Sigmoid colon (tissue), 7 donors: ENCODE data around the gene FZD2. TPM values are rescaled to one million over a fixed set of nuclear protein-coding genes. Genes with fewer than 3 reads are reported as not detected.
"Not testable (repeated sequence)": the region's sequence is repeated elsewhere in the genome, so short reads cannot be mapped to it uniquely, and the experiment has no call there.

ENCODE experiments used
- DNase-seq: peaks from one replicate; pipeline ENCODE4 v3.0.0-alpha.2; 2019
- H3K27ac ChIP-seq, 4 donors: fragments of 200-600 bp; sonication (generic); one replicate each; pipeline ENCODE4 v1.5.1; 2016 to 2019; ENCODE audit warnings: mild to moderate bottlenecking in 1 of 4
- H3K27me3 ChIP-seq, 3 donors: fragments of 200-600 bp; sonication (generic); one replicate each; pipeline ENCODE4 v1.5.1; 2019; ENCODE audit warnings: mild to moderate bottlenecking in 1 of 3
- H3K36me3 ChIP-seq, 4 donors: fragments of 200-600 bp; sonication (generic); one replicate each; pipeline ENCODE4 v1.5.1; 2016 to 2019
- H3K4me1 ChIP-seq, 4 donors: fragments of 200-600 bp; sonication (generic); one replicate each; pipeline ENCODE4 v1.5.1; 2017 to 2019
- H3K4me3 ChIP-seq, 4 donors: fragments of 200-600 bp; sonication (generic); one replicate each; pipeline ENCODE4 v1.5.1; 2017 to 2019; ENCODE audit warnings: mild to moderate bottlenecking in 2 of 4, moderate library complexity in 1 of 4
- H3K9me3 ChIP-seq, 4 donors: fragments of 200-600 bp in 3 of 4; sonication (generic) in 3 of 4; one replicate each; pipeline versions ENCODE4 v1.5.1 to v1.6.1; 2013 to 2019
- EP300 ChIP-seq, 4 donors: sonication (generic); formaldehyde crosslinking; IDR thresholded peaks; one replicate each; pipeline ENCODE4 v1.6.1; 2017; ENCODE audit warnings: antibody characterized with exemption in 4 of 4
- POLR2A ChIP-seq, 2 donors: fragments of 450-650 bp; IDR thresholded peaks; one replicate each; pipeline ENCODE4 v1.6.1; 2016; ENCODE audit warnings: antibody characterized with exemption in 2 of 2, mild to moderate bottlenecking in 2 of 2, moderate library complexity in 2 of 2
- POLR2AphosphoS5 ChIP-seq, 4 donors: sonication (generic); formaldehyde crosslinking; IDR thresholded peaks; one replicate each; pipeline ENCODE4 v1.6.1; 2017; ENCODE audit warnings: antibody characterized with exemption in 4 of 4
- WGBS, 2 donors: extraction: QIAGEN DNeasy Blood & Tissue Kit; methylation state at CpG; one replicate each; pipeline ENCODE4 v1.1.7; 2013; 5-methylcytosine and 5-hydroxymethylcytosine counted together
- intact Hi-C: fragments of 100-400 bp; cut with DNase I; formaldehyde crosslinking; loops from one replicate; pipeline ENCODE4 v1.15.1; 2023
- polyA plus RNA-seq, 3 donors: library from polyadenylated mRNA; stranded (reverse); fragments of 200-250 nt; gene quantifications; one replicate each; pipeline ENCODE4 v1.2.3, GENCODE V29; 2013
- total RNA-seq, 4 donors: library from RNA; depleted of rRNA; stranded (reverse); fragments of >200 nt; gene quantifications; one replicate each; pipeline ENCODE4 v1.1.0, GENCODE V29; 2016
- TF ChIP-seq, protein P1 (sequence below), 4 experiments: fragments of 450-650 bp in 3 of 4; fragments of 200-600 bp in 1 of 4; IDR thresholded peaks; one replicate each; pipeline ENCODE4 v1.5.1; 2016 to 2019; ENCODE audit warnings: antibody characterized with exemption in 4 of 4, mild to moderate bottlenecking in 3 of 4, moderate library complexity in 2 of 4
- donor health status: healthy with polysubstance abuse.
- donor health status: Bipolar disorder and iron deficiency.
- donor health status: healthy.

FZD2 gene
- total and polyA plus RNA-seq, 7 donors = 0.60 to 2.8 (median 2.1) TPM

DNA sequence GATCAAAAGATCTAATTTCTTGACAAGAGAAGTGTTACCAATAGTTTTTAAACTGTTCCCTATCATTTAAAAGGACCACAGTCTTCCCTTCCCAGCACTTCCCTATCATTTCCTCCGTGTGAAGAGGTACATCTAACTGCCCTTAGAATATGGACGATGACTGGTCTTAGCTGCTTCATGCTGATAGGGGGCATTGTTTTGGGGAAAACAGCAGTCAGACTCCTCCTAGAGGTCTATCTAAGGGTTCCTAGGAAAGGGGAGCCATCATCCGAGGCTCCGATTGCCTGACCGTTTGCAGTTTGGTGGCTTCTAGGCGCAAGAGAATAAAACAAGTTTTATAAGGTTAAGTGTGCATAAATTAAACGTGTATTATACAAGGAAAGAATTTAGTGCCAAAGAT is 7.1 kb downstream of the FZD2 start:
- no peak overlapping the region for H3K4me3 ChIP-seq
- DNase-seq = no peak
- WGBS, 2 donors = 69 to 76% methylated on average over 7 of the region's 7 CpGs
- peaks cover 0 to 2% (median 0%) of the 10 kb centered on the region in 4 donors for H3K9me3 ChIP-seq
- peaks cover 5 to 26% (median 12%) of the 10 kb centered on the region in 3 donors for H3K27me3 ChIP-seq
- no peak overlapping the region for H3K27ac ChIP-seq
- H3K36me3 ChIP-seq = no peaks in the 10 kb centered on the region
- TF ChIP-seq, protein P1, sequence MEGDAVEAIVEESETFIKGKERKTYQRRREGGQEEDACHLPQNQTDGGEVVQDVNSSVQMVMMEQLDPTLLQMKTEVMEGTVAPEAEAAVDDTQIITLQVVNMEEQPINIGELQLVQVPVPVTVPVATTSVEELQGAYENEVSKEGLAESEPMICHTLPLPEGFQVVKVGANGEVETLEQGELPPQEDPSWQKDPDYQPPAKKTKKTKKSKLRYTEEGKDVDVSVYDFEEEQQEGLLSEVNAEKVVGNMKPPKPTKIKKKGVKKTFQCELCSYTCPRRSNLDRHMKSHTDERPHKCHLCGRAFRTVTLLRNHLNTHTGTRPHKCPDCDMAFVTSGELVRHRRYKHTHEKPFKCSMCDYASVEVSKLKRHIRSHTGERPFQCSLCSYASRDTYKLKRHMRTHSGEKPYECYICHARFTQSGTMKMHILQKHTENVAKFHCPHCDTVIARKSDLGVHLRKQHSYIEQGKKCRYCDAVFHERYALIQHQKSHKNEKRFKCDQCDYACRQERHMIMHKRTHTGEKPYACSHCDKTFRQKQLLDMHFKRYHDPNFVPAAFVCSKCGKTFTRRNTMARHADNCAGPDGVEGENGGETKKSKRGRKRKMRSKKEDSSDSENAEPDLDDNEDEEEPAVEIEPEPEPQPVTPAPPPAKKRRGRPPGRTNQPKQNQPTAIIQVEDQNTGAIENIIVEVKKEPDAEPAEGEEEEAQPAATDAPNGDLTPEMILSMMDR (IDR thresholded peaks at IDR 0.05) = no peak
- TF ChIP-seq POLR2A (IDR thresholded peaks at IDR 0.05) (no peak), EP300 (IDR thresholded peaks at IDR 0.05) (no peak), POLR2AphosphoS5 (IDR thresholded peaks at IDR 0.05) (no peak)
- H3K4me1 ChIP-seq = peaks cover 0 to 8% (median 1%) of the 10 kb centered on the region in 4 donors
- intact Hi-C loops = no loop called here

DNA sequence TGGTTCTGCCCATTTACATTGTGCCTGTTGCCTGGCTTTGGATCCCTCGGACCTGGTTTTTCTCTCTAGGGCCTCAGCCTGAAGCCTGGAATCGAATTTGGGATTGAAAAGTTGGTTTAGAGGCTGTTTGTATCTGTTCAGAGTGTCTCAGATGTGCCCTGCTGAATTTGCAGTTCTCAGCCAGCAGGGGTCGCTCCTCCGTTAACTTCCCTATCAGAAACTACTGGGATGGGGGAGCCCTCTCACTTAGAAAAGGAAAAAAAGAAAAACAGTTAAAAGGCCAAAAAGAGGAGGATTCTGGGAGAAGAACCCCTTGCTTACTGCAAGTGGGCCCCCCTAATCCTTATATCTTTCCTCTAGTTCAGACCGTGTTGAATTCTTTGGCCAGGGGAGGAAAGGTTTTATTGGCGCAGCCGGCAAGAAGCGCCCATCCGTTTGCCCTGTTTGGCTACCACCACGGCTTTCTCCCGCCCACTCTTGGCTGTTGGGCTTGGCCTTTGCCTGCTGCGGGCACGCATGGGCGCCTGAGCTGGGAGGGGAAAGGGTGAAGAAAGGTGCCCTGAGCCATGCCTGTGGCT is 8.7 kb downstream of the FZD2 start:
- TF ChIP-seq, protein P1 (IDR thresholded peaks at IDR 0.05) = no peak
- TF ChIP-seq POLR2A (IDR thresholded peaks at IDR 0.05) (no peak), EP300 (IDR thresholded peaks at IDR 0.05) (no peak), POLR2AphosphoS5 (IDR thresholded peaks at IDR 0.05) (no peak)
- Histone ChIP-seq H3K4me1 (no peaks in the 10 kb centered on the region), H3K36me3 (no peaks in the 10 kb centered on the region), H3K9me3 (peaks cover 0 to 2% (median 0%) of the 10 kb centered on the region in 4 donors), H3K4me3 (no peak overlapping the region), H3K27me3 (peaks cover 0 to 11% (median 0%) of the 10 kb centered on the region in 3 donors), H3K27ac (no peak overlapping the region)
- 85% methylated on average over 14 of the region's 14 CpGs for WGBS, 2 donors
- intact Hi-C loops = no loop called here
- DNase-seq = no peak

DNA sequence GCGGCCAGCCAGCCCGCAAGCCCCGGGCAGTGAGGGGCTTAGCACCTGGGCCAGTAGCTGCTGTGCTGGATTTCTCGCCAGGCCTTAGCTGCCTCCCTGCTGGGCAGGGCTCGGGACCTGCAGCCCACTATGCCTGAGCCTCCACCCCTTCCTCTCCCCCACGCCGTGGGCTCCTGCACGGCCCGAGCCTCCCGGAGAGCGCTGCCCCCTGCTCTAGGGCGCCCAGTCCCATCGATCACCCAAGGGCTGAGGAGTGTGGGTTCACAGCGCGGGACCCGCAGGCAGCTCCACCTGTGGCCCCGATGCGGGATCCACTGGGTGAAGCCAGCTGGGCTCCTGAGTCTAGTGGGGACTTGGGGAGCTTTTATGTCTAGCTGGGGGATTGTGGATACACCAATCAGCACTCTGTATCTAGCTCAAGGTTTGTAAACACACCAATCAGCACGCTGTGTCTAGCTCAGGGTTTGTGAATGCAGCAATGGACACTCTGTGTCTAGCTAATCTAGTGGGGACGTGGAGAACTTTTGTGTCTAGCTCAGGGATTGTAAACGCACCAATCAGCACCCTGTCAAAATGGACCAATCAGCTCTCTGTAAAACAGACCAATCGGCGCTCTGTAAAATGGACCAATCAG is 11.1 kb downstream of the FZD2 start:
- intact Hi-C loops, H3K9me3 ChIP-seq, H3K27ac ChIP-seq, DNase-seq, H3K4me3 ChIP-seq, H3K4me1 ChIP-seq, H3K27me3 ChIP-seq, H3K36me3 ChIP-seq: not testable (repeated sequence)
- 87 to 88% methylated on average over 23 of the region's 23 CpGs for WGBS, 2 donors

DNA sequence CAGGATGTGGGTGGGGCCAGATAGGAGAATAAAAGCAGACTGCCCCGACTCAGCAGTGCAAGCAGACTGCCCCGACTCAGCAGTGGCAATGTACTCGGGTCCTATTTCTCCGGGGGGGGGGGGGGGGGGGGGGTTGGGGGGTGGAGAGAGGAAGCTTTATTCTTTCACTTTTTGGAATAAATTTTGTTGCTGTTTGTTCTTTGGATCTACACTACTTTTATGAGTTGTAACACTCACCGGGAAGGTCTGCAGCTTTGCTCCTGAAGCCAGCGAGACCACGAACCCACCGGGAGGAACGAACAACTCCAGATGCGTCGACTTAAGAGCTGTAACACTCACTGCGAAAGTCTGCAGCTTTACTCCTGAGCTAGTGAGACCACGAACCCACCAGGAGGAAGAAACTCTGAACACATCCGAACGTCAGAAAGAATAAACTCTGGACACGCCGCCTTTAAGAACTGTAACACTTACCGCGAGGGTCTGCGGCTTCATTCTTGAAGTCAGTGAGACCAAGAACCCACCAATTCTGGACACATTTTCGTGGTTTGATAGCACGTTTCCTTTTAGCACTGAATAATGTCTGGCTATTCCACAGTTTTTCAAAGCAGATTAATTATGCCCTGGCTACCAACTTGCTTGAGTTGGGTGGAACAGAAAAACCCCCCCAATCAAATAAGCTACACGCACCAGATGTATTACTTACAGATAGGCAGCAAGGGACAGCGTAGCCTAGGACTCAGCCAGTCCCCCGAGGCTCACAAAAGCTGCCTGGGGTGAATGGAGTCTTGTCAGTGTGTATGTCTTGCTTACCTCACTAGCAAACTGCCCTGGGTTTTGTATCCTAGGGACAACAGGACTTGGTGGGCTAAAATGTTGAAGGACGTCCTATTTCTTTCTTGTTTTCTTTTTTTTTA is 11.9 kb downstream of the FZD2 start:
- intact Hi-C loops = no loop called here
- 37 to 70% methylated on average over 25 to 26 of the region's 26 CpGs for WGBS, 2 donors
- H3K4me3 ChIP-seq = peak overlapping the region in 1 of 4 donors; percentile 8

More for the DNA sequence above, 11.9 kb downstream of the FZD2 start:
- TF ChIP-seq EP300 (IDR thresholded peaks at IDR 0.05) (no peak), POLR2AphosphoS5 (IDR thresholded peaks at IDR 0.05) (no peak), POLR2A (IDR thresholded peaks at IDR 0.05) (no peak)
- TF ChIP-seq, protein P1 (IDR thresholded peaks at IDR 0.05) = no peak
- peaks cover 0 to 2% (median 0%) of the 10 kb centered on the region in 4 donors for H3K9me3 ChIP-seq
- DNase-seq = no peak
- H3K4me1 ChIP-seq = no peaks in the 10 kb centered on the region
- H3K27me3 ChIP-seq = no peaks in the 10 kb centered on the region
- no peak overlapping the region for H3K27ac ChIP-seq
- H3K36me3 ChIP-seq = no peaks in the 10 kb centered on the region
